HEK293 (cell line): Measurements from ENCODE around the gene MRTFB.

Experiments
- CTCF ChIA-PET: fragments of 350-600 bp; formaldehyde crosslinking; extraction: SDS; loops from one replicate; lab custom pipeline; 2021; ENCODE audit warnings: antibody characterized with exemption; lab: Yijun Ruan, JAX
- POLR2A ChIA-PET: fragments of 300-600 bp; formaldehyde crosslinking; extraction: SDS; loops from one replicate; lab custom pipeline; 2020; ENCODE audit warnings: antibody characterized with exemption, inconsistent platforms; lab: Yijun Ruan, JAX
- H3K27ac ChIP-seq: fragments of 200-500 bp; sonication (Bioruptor generic); 2 replicates; pipeline ENCODE4 v1.5.1; 2014; ENCODE audit warnings: low read depth, low read length, control low read depth, inconsistent platforms; ENCODE audit errors: extremely low read depth
- H3K36me3 ChIP-seq, 2 experiments: fragments of 200-500 bp in 1 of 2; sonication (Bioruptor generic) in 1 of 2; 1 replicate in 1 of 2; 2 replicates in 1 of 2; pipeline ENCODE4 v1.5.1; 2014 to 2017; ENCODE audit warnings: inconsistent platforms in 2 of 2, low read length in 2 of 2; ENCODE audit not compliant: control insufficient read depth in 2 of 2, insufficient read depth in 1 of 2
- H3K4me1 ChIP-seq: fragments of 200-500 bp; sonication (Bioruptor generic); 2 replicates; pipeline ENCODE4 v1.5.1; 2014; ENCODE audit warnings: mild to moderate bottlenecking, low read length, inconsistent platforms; ENCODE audit not compliant: control insufficient read depth, insufficient read depth
- H3K4me3 ChIP-seq: 2 replicates; pipeline ENCODE4 v1.5.1; 2011; ENCODE audit warnings: low read depth, mild to moderate bottlenecking, control low read depth, low read length, moderate library complexity
- H3K9me3 ChIP-seq: fragments of 200-500 bp; sonication (Bioruptor generic); 2 replicates; pipeline ENCODE4 v1.5.1; 2014; ENCODE audit warnings: low read depth, low read length, inconsistent platforms; ENCODE audit not compliant: control insufficient read depth, insufficient read depth
- FEZF1 ChIP-seq: fragments of 450-650 bp; formaldehyde crosslinking; IDR thresholded peaks from 2 replicates; pipeline ENCODE4 v1.5.1; 2016; ENCODE audit warnings: missing biosample characterization, missing genetic modification characterization
- KLF1 ChIP-seq: fragments of 450-650 bp; formaldehyde crosslinking; IDR thresholded peaks from 2 replicates; pipeline ENCODE4 v1.5.1; 2016; ENCODE audit warnings: missing biosample characterization, missing genetic modification characterization
- KLF16 ChIP-seq: fragments of 450-650 bp; formaldehyde crosslinking; IDR thresholded peaks from 2 replicates; pipeline ENCODE4 v1.5.1; 2017; ENCODE audit warnings: missing biosample characterization, missing genetic modification characterization
- MYNN ChIP-seq: fragments of 450-650 bp; formaldehyde crosslinking; IDR thresholded peaks from 2 replicates; pipeline ENCODE4 v1.5.1; 2016; ENCODE audit warnings: missing biosample characterization, missing genetic modification characterization, borderline replicate concordance
- SP3 ChIP-seq: fragments of 450-650 bp; formaldehyde crosslinking; IDR thresholded peaks from 2 replicates; pipeline ENCODE4 v1.5.1; 2016; ENCODE audit warnings: missing biosample characterization, missing genetic modification characterization
- ZBTB11 ChIP-seq: fragments of 450-650 bp; formaldehyde crosslinking; conservative IDR thresholded peaks from 2 replicates; pipeline ENCODE4 v1.5.1; 2016; ENCODE audit warnings: low read depth, missing biosample characterization, missing genetic modification characterization
- ZNF10 ChIP-seq: fragments of 450-650 bp; formaldehyde crosslinking; IDR thresholded peaks from 2 replicates; pipeline ENCODE4 v1.5.1; 2017; ENCODE audit warnings: missing biosample characterization, missing genetic modification characterization
- ZNF148 ChIP-seq: fragments of 450-650 bp; formaldehyde crosslinking; IDR thresholded peaks from 2 replicates; pipeline ENCODE4 v1.5.0; 2017; ENCODE audit warnings: missing biosample characterization, missing genetic modification characterization, borderline replicate concordance
- ZNF26 ChIP-seq: fragments of 450-650 bp; formaldehyde crosslinking; IDR thresholded peaks from 2 replicates; pipeline ENCODE4 v1.5.1; 2016; ENCODE audit warnings: missing biosample characterization, missing genetic modification characterization
- ZNF274 ChIP-seq, 2 experiments: fragments of 200-500 bp in 1 of 2; fragments of 450-650 bp in 1 of 2; sonication (Bioruptor generic) in 1 of 2; formaldehyde crosslinking in 1 of 2; IDR thresholded peaks; 2 replicates each; pipeline versions ENCODE4 v1.5.1 to v1.6.1; 2014 to 2016; ENCODE audit warnings: borderline replicate concordance in 1 of 2, inconsistent platforms in 1 of 2, low read length in 1 of 2, missing biosample characterization in 1 of 2, missing genetic modification characterization in 1 of 2
- ZNF350 ChIP-seq: fragments of 450-650 bp; formaldehyde crosslinking; IDR thresholded peaks from 2 replicates; pipeline ENCODE4 v1.5.0; 2017; ENCODE audit warnings: missing biosample characterization, mild to moderate bottlenecking, missing genetic modification characterization
- ZNF707 ChIP-seq: fragments of 450-650 bp; formaldehyde crosslinking; IDR thresholded peaks from 2 replicates; pipeline ENCODE4 v1.5.1; 2016; ENCODE audit warnings: missing biosample characterization, missing genetic modification characterization
- ZNF830 ChIP-seq: fragments of 450-650 bp; IDR thresholded peaks from 2 replicates; pipeline ENCODE4 v1.5.0; 2018; ENCODE audit warnings: missing biosample characterization, missing genetic modification characterization, low read depth, mild to moderate bottlenecking, moderate library complexity
- ZXDB ChIP-seq: fragments of 450-650 bp; formaldehyde crosslinking; IDR thresholded peaks from 2 replicates; pipeline ENCODE4 v1.5.1; 2016; ENCODE audit warnings: missing biosample characterization, missing genetic modification characterization
- TF ChIP-seq, protein P1 (sequence below): fragments of 450-650 bp; formaldehyde crosslinking; IDR thresholded peaks from 2 replicates; pipeline ENCODE4 v1.5.1; 2017; ENCODE audit warnings: missing biosample characterization, mild to moderate bottlenecking, missing genetic modification characterization, moderate library complexity
- TF ChIP-seq, protein P2 (sequence below): sonication (generic); formaldehyde crosslinking; IDR thresholded peaks from 2 replicates; pipeline ENCODE4 v1.8.1; 2022; ENCODE audit warnings: mild to moderate bottlenecking, moderate library complexity, missing genetic modification reagents

The MRTFB gene

DNA sequence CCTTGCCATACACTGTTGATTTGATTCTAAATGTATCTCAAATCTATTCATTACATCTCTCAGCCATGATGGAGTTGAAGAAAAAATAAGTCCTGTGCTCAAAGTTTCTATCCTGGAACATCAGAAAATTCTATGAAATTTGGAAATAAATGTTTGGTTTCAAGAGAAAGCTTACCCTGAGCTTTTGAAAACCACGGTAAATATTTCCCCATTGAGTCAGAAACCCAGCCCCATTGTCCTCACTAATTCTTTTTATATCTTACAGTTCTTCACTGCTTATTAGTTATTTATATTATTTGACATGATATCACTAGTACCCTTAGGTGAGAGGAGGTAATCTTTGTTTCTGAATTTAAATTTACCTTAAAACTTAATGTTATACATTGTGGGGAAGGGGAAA is 128.5 kb downstream of the MRTFB start:
- H3K4me1 ChIP-seq, result peaks cover 14% of the 10 kb centered on the region
- no peak overlapping the region for H3K4me3 ChIP-seq
- no peak overlapping the region for H3K27ac ChIP-seq
- TF ChIP-seq ZNF148 (tag by site-specific recombination), result no peak
- TF ChIP-seq ZXDB (tag by site-specific recombination), result no peak
- no peak for TF ChIP-seq ZNF350 (tag by site-specific recombination)
- TF ChIP-seq FEZF1 (tag by site-specific recombination), result no peak
- TF ChIP-seq KLF1 (tag by site-specific recombination), result no peak
- TF ChIP-seq ZBTB11 (tag by site-specific recombination), result no peak
- no peak for TF ChIP-seq ZNF10 (tag by site-specific recombination)
- TF ChIP-seq SP3 (tag by site-specific recombination), result no peak
- TF ChIP-seq ZNF830 (tag by site-specific recombination), result no peak
- TF ChIP-seq ZNF274 (IDR thresholded peaks at IDR 0.05; ENCODE audit: low read length), result no peak
- TF ChIP-seq ZNF274 (tag by site-specific recombination; IDR thresholded peaks at IDR 0.05; ENCODE audit: borderline replicate concordance), result no peak
- no peak for TF ChIP-seq ZNF26
- TF ChIP-seq, protein P1, sequence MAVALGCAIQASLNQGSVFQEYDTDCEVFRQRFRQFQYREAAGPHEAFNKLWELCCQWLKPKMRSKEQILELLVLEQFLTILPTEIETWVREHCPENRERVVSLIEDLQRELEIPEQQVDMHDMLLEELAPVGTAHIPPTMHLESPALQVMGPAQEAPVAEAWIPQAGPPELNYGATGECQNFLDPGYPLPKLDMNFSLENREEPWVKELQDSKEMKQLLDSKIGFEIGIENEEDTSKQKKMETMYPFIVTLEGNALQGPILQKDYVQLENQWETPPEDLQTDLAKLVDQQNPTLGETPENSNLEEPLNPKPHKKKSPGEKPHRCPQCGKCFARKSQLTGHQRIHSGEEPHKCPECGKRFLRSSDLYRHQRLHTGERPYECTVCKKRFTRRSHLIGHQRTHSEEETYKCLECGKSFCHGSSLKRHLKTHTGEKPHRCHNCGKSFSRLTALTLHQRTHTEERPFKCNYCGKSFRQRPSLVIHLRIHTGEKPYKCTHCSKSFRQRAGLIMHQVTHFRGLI (tag by site-specific recombination), result no peak
- TF ChIP-seq MYNN (tag by site-specific recombination), result no peak
- no peak for TF ChIP-seq ZNF707
- no peak for TF ChIP-seq KLF16 (tag by site-specific recombination)
- TF ChIP-seq, protein P2, sequence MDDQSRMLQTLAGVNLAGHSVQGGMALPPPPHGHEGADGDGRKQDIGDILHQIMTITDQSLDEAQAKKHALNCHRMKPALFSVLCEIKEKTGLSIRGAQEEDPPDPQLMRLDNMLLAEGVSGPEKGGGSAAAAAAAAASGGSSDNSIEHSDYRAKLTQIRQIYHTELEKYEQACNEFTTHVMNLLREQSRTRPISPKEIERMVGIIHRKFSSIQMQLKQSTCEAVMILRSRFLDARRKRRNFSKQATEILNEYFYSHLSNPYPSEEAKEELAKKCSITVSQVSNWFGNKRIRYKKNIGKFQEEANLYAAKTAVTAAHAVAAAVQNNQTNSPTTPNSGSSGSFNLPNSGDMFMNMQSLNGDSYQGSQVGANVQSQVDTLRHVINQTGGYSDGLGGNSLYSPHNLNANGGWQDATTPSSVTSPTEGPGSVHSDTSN (CRISPR knock-in tag), result no peak
- ChIA-PET CTCF (interaction anchor here (2.5 kb wide), 1 partner anchor 13 kb away, joined by 9 read pairs; no protein-coding TSS in a partner anchor), POLR2A (interaction anchor here (0.7 kb wide), 1 partner anchor 14 kb away, joined by 3 read pairs; no protein-coding TSS in a partner anchor)
- H3K36me3 ChIP-seq, result no peaks in the 10 kb centered on the region
- no peaks in the 10 kb centered on the region for H3K9me3 ChIP-seq
